HG03520 (cell line): ENCODE results near the gene PON2.
"Not testable (repeated sequence)": the region's sequence is repeated elsewhere in the genome, so short reads cannot be mapped to it uniquely, and the experiment has no call there.

ENCODE experiments used
- ATAC-seq: cut with Tn5 transposase; IDR thresholded peaks from one replicate; pipeline ENCODE4 v1.9.1; 2021; ENCODE audit warnings: mild to moderate bottlenecking, moderate library complexity; ENCODE audit not compliant: unreplicated experiment

The PON2 gene

DNA sequence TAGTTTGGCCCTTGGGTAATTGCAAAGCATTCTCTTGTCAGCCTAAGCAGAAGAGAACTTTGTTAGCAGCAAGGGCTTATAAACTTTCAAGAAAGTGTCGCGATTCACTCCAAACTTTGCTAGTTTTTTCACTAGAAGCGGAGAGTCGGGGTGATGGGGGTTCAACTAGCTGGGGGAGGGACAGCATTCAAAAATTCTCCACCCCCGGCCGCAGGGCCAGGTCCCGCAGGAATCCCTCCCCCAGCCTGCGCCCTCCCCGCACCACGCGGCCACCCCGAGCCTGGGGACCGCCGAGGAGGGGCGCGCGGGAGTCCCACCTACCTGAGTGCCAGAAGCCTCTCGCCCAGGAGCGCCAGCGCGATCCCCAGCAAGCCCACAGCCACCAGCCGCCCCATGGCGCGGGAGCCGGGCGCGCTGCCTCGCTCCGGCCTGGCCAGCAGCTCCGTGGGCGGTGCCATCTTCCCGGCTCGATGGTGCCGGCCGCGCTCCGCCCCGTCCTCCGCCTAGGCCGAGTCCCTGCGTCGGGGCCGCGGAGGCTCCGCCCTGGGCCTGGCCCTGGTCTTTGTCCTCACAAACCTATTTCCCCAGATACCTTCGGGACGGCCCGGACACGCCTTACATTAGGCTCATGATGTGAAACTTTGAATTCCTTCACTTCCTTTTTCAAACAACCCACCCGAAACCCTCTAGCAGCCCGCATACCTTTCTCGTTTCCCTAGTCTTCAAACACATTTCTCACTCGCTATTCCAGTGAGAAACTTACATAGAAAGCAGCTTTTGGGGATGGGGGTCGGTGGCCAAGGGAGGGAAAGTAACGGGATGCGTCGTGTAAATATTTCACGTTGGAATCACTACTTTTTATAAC, at the start of gene PON2:
Gene PON2 (minus strand): TSS at position 472 of the 865 bp plus-strand sequence. CDS start 77 bp downstream, at position 395.
- peak; percentile 91 for ATAC-seq

DNA sequence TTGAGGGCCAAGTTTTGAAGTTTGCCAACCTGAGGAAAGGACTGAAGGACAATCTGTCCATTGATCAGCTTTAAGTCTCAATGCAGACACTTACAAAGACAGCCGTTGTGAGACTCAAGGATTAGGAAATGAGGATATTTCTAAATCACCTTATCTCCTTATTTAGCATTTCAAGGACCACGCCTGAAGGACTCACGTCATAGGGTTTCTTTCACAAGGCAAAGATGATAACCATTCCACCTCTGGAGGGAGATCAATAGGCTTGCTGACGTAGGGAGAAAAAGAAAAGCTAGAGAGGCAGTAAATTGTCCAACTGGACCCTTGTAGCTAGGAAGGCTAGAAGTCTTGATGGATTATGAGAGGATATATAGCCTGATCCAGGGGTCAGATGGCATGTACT, 47.6 kb upstream of the PON2 start:
- ATAC-seq = no peak

DNA sequence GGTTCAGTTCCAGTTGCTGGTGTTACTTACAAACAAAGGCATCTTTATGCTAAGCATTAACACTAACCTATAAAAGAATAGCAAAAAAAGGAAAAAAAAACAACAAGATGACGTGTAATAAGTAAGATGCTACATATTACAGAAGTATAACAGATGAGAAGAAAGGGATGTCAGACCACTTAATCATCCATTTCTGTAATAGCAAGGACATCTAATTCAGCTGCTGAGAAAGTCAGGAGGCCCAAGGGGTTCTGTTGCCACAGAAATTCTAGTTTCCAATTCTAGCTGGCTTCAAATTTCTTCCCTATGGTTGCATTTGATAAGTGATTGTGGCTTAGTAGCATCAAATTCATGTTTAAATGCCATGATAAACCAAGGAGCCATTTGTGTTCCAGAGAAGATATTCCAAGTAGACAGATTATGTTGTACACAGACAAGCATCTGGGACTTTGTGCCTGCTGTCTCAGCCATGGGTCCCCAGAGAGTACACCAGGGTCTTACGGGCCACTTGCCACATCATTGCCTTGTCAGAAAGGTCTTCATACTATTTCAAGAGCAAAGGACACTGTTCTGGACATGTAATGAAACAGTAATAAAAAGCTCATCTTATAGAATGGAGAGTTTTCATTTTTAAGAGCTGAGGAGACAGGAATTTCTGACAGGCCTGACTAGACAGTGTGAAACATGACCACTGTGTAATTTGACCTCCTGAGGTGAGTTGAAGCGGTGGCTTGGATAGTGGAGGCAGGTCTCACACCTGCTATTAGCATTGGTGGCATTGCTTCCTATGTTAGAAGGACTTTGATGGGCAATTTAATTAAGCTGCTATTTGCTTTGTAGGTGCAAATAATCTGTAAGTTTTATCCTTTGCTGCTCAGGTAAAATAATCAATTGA, 46.7 kb upstream of the PON2 start:
- no peak for ATAC-seq

DNA sequence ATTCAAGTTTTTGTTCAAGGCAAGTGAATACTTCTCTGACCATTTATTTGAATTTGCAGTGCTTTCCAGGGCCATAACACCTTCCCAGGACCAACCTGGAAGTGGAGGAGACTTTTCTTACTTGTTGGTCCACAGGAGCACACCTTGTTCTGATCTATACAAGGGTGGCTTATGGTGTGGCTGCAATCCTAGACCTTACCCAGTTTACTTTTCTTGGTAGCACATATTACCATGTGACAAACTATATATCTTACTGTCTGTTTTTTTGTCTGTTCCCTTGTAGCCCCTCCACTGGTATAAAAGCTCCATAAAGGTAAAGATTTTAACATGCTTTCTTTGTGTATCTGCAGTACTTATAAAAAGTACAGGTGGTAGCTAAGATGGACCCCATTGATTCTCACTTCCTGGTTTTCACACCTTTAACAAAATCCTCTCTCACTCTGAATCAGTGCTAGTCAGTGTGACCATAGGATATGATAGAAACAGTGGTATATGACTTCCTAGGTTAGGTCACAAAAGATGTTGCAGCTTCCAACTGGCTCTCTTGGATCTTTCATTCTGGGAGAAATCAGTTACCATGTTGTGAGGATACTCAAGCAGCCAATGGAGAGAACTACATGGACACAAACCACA, 45.3 kb upstream of the PON2 start:
- peak; percentile 60 for ATAC-seq

DNA sequence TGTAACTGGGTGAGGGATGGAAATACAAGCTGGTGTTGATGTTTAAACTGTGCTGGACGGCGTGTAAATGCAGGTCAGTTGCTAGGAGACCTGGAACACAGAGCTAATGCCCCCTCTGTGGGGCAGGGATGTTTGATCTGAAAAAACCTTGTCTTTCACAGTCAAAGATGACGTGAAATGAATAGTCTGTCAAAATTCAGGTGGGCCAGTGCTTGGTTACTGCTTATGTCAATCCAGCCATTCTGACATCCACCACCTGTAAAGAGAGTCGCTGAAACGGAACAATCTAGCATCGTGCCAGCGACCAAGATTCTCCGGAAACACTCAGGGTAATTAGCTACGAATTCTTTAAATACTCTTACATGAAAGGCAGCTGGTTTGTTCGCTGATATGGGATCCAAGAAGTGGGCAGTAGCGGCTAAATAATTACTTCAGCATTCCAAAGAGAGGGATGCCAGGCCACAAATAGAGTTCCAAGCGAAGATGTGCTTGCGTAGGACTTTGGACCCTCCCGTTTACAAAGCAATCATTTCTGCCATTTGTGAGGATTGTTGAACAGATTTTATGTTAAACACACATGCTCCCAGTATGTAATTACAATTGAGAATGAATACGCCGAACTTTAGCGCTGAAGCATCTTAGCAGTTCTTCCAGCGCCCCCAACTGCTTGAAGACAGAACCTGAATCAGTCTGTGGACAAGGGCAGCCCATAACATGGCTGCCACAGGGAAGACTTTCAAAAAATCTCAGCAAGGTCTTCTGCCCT, 43.6 kb upstream of the PON2 start:
- ATAC-seq = no peak

DNA sequence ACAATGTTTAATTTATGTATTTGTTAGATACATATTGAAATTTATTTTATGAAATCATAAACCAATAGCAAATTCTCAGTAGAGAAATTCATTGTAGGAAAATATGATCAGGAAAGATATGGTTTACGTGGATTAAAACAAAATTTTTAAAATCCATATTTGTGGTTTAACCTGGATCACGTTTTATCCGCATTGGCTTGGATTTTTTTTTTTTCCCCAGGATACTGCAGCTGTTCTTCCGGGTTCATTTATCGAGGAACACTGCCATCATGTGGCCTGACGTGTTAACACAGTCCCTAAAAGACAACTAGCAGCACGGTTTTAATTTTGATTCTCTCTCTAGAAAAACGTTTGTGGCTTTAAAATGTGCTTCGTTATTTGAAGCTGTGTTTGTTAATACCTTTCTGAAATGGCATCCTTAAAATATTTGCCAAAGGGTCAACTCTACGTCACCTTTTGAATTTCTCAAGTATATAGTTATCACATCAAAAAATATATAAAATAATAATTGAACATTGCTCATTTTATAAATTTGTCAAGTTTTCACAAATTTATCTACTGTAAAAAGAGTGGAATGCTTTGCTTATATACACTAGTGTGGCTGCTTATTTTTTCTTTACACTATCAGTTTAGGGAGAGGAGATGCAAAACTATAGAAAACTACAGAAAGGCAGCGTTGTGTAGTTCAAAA, 42.2 kb upstream of the PON2 start:
- peak; percentile 48 for ATAC-seq

DNA sequence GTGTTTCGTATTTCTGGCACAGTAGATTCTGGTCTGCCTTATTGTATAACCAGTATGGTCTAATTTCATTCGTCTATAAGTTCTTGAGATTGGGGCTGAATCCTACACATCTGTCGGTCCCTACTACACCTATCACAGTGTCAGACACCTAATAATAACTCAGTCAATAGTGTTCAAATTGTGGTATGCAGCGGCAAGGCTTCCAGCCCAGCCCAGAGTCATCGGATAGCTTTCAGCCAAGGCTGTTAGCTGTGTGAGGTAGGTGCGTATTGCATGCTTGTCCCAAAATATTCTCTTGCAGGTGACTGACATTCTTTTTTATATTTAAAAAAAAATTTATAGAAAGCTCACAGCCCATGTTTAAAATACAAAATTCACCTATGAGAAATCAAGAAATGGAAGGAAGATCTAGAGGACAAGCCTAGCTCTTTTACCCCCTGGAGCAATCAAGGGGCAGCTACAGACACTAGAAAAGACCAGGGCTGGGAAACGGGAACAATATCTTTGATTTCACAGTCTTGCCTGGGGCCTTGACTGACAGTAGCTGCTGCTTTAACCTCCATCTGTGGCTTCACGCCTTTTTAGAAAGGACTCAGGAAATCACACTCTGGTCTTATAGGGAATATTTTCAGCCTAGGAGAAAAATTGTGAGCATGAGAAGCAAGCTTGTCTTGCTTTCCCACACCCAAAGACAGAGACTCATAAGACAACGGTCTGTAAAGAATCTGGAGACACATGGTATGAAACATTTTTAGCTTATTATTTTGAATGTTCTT, 41.4 kb upstream of the PON2 start:
- no peak for ATAC-seq

DNA sequence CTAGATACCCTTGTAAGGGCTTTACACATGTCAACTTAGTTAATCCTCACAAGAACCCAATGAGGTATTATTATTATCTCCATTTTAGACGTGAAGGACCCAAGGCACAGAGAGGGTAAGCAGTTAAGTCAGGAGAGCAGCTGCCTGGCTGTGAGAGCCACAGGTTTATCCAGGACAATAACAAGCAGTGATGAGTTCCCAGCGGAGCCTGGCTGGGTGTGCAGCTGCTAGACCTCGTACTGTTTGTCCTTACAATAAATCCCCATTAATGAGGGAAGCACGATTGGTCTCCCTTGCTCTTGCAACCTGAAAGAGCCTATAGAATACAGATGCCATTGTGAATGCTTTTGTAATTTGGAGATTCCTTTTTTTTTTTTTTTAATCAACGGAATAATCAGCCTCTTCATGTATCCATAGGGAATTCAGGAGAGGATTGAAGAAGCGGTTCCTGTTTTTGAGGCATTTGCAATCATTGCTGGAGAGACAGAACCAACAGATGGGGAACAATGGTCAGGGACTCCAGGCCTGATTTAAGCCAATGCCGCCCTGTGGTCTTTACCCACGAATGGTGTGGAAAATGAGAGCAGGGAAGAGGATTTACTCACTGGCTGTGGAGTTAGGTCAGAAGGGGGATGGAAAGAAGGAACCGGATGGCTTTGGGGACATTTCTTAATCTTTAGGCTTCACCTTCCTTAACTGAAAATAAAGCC, 38.6 kb upstream of the PON2 start:
- ATAC-seq = no peak

DNA sequence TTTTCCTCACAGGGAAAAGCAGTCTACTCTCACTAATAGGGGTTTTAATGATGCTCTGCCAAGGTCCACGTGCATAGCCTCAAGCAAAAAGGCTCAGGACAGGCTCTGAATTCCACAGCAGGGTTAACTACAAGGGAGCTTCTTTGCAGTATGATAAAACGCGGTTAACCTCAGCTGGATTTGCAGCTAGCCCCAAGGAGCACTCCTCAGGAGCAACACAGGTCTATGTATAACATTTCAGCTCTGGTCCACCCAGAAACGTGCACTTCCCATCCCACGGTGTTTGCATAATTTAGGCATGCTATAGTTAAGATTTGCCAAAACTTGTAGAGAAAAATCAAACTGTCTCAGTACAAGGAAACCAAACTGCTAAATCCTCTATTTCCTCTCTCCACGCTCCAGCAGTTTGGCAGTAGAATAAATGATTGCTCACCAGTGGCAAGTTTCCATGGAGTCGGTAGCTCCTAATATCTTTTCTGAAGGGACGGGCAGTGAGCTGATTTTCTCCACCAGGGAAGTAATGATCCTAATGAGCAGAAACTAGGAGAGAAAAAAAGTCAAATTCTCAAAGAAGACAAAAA, 37.8 kb upstream of the PON2 start:
- no peak for ATAC-seq

DNA sequence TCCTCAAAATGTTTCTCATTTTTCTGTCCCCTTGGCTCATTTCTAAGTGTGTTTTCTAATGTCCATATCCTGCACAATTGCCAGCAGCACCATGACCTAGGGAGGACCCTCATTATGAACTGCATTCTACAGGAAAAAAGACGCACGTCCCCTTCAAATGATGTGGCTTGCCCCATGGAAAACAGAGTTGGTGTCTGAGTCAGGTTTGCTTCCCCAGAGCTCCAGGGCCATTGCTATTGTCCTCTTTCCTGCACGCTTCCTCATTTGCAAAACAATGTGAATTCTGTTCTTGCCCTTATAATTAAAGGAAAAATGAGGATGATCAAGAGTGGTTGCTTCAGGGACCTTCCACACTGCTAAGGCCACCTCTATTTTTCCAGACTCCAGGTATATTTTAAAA, 36.2 kb upstream of the PON2 start:
- ATAC-seq = no peak

DNA sequence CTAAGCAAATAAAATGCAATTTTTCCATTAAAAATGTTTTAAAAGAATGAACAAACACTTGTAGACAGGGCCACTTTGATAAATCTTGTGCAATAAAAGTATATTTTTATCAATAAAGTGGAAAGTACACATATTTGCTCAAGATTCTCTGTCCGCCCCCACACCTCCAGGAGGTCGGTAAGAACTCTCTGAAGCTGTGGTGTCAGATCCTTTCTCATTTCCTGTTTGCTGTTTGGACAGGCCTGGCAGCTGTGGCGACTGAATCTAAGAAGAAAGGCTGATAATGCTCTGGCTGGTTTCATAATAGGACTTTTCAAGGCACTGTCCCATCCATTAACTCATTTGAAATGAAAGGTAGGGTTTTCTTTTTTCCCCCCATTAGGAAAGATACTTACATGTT, 35.6 kb upstream of the PON2 start:
- peak; percentile 98 for ATAC-seq

DNA sequence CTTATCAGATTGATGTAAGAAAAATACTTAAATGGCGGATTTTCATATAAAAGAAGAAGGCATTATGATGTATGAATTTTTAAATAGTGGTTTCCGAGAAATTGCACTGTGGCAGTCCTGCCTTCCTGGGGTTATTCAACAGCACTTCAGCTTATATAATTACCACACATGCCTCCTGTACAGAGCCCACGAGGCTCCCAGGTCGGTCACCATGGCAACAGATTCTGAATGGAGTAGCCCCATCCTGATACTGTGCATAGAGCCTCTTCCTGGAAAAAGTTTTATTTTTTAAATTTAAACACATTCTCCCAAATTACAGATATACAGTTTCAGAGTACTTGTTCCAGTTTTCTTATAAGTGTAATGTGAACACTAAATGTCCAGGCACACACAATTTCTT, 35.0 kb upstream of the PON2 start:
- no peak for ATAC-seq

DNA sequence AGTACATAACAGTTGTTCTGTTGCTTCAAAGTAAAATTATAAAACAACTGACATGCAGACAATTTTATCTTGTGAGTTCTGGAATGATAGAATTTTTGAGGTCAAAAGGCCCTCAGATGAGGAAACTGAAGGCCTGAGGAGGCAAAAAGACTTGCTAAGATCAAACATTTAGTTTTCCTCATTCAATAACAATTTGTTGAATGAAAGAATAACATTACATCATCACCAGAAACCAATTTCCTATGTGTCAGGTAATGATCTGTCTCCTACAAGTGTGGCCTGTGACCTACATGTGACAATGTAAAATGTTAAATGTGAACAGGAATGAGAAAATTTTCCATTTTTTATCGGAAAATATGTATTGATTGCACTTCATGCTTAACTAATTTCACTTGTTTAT, 34.4 kb upstream of the PON2 start:
- ATAC-seq = no peak

DNA sequence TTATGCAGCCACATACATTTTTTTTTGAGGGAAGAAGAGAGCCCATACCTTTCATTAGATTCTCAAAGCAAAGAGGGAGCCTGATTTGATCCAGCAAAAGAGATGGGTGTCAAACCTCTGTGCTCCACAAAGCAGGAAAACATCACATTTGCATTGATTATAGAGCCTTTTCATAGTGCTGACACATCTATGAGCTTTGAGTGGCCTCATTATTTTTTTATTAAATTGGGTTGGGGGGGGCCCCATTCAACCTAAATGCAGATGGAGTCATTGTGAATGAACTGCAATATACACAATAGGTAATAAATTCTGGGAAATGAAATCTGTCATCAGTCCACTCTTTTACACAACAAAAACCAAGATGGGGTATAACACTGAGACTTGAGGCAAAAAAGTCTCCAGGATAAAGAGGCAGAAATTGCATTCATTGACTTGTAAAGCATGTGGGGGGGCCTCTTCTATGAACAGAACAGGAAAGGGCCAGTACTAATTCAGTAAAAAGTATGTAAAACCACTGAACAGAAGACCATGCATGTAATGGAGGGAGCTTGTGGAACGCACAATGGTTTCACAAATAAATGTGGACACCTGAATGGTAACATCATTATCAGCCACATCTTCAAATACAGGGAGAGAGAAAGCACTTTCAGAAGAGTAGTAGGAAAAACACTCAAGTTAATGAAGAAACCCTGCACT, 33.2 kb upstream of the PON2 start:
- ATAC-seq = no peak

DNA sequence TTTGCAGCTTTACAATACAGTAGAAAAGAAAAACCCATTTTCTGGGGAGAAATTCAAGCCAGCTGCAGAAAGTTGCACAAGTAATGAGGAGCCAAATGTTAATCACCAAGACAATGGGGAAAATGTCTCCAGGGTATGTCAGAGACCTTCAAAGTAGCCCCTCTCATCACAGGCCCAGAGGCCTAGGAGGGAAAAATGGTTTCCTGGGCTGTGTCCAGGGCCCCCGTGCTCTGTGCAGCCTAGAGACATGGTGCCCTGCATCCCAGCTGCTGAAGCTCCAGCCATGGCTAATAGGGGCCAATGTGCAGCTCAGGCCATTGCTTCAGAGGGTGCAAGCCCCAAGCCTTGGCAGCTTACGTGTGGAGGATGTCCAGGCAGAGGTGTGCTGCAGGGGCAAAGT, 25.8 kb upstream of the PON2 start:
- not testable (repeated sequence) for ATAC-seq

DNA sequence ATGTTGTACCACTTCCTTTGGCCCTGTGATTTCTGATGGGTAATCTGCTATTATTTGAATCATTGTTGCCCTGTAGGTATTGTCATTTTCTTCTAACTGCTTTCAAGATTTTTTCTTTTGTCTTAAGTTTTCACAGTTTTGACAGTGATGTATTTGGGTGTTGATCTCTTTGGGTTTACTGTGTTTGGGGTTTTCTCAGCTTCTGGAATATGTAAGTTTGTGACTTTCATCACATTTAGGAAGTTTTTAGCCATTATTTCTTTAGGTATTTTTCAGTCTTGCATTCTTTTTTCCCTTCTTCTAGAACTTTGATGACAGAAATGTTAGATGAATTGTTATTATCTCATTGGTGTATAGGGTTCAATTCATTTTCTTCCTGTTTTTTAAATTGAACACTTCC, 23.1 kb upstream of the PON2 start:
- no peak for ATAC-seq

DNA sequence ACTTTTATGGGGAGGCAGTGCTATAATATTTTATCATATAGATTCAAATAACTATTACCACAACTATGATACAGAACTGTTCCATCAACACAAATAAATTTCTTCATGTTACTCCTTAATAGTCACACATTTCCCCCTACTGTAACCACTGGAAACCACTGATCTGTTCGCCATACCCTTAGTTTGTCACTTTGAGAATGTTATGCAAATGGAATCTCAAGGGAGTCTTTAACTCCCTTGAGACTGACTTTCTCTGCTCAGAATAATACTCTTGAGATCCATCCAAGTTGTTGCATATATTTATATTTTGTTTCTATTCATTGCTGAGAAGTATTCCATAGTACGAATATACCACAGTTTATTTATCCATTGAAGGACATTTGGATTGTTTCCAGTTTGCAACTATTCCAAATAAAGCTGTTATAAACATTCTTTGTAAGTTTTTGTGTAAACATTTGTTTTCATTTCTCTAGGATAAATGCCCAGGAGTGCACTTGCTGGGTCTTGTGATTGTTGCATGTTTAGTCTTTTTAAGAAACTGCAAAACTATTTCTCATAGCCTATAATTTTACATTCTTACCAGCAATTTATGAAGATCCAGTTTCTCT, 19.7 kb upstream of the PON2 start:
- no peak for ATAC-seq
